K562 (cell line): ENCODE measurements around the gene DNAJB2. TPM values are rescaled to one million over a fixed set of nuclear protein-coding genes. Genes with fewer than 3 reads are reported as not detected.

Source experiments
- CREBBP ChIP-seq: IDR thresholded peaks from one replicate; pipeline ENCODE4 v1.6.1; 2012; ENCODE audit warnings: low read depth, mild to moderate bottlenecking, control low read depth, inconsistent platforms, low read length
- ERF ChIP-seq: fragments of 450-650 bp; formaldehyde crosslinking; IDR thresholded peaks from 2 replicates; pipeline ENCODE4 v1.4.0; 2020; ENCODE audit warnings: mild to moderate bottlenecking, mixed read lengths
- FOXK2 ChIP-seq, 2 experiments: fragments of 450-650 bp; IDR thresholded peaks in 1 of 2; conservative IDR thresholded peaks in 1 of 2; 2 replicates each; pipeline ENCODE4 v1.6.1; 2016; ENCODE audit warnings: low read depth in 2 of 2, mild to moderate bottlenecking in 1 of 2
- MAFF ChIP-seq: IDR thresholded peaks from 2 replicates; pipeline ENCODE4 v1.6.1; 2012; ENCODE audit warnings: low read length, improper control_type of control experiment
- MAFK ChIP-seq: IDR thresholded peaks from 2 replicates; pipeline ENCODE4 v1.6.1; 2011; ENCODE audit warnings: low read length, improper control_type of control experiment
- MED1 ChIP-seq: sonication (generic); formaldehyde crosslinking; IDR thresholded peaks from 2 replicates; pipeline ENCODE4 v1.8.1; 2023; ENCODE audit warnings: missing genetic modification reagents, borderline replicate concordance
- MTA3 ChIP-seq: fragments of 450-650 bp; formaldehyde crosslinking; IDR thresholded peaks from 2 replicates; pipeline ENCODE4 v1.6.1; 2017; ENCODE audit warnings: mild to moderate bottlenecking, borderline replicate concordance
- NFIX ChIP-seq: fragments of 250-450 bp; sonication (Bioruptor Pico); IDR thresholded peaks from 2 replicates; pipeline ENCODE4 v1.4.0; 2020; ENCODE audit warnings: low read depth, mild to moderate bottlenecking, moderate library complexity
- POLR2B ChIP-seq: fragments of 450-650 bp; IDR thresholded peaks from 2 replicates; pipeline ENCODE4 v1.6.1; 2018; ENCODE audit warnings: low read depth; ENCODE audit not compliant: partially characterized antibody
- RFX7 ChIP-seq: fragments of 250-450 bp; sonication (Bioruptor Pico); IDR thresholded peaks from 2 replicates; pipeline ENCODE4 v1.5.1; 2021; ENCODE audit warnings: mild to moderate bottlenecking
- SFPQ ChIP-seq: fragments of 200-400 bp; formaldehyde crosslinking; IDR thresholded peaks from 2 replicates; pipeline ENCODE4 v1.6.1; 2017; ENCODE audit warnings: mild to moderate bottlenecking, low read depth, low read length, moderate library complexity
- SMARCC2 ChIP-seq: fragments of 450-650 bp; IDR thresholded peaks from 2 replicates; pipeline ENCODE4 v1.6.1; 2017; ENCODE audit warnings: antibody characterized with exemption, moderate library complexity, mild to moderate bottlenecking, low read depth
- ZNF609 ChIP-seq: sonication (generic); formaldehyde crosslinking; IDR thresholded peaks from 2 replicates; pipeline ENCODE4 v1.8.1; 2023; ENCODE audit warnings: missing genetic modification reagents, mild to moderate bottlenecking, borderline replicate concordance
- ZSCAN32 ChIP-seq: fragments of 450-650 bp; formaldehyde crosslinking; IDR thresholded peaks from 2 replicates; pipeline ENCODE4 v1.4.0; 2020; ENCODE audit warnings: mild to moderate bottlenecking, moderate library complexity
- polyA plus RNA-seq, 8 experiments: library from polyadenylated mRNA; depleted of rRNA in 4 of 8; stranded (reverse) in 5 of 8; unstranded in 3 of 8; fragments of >200 nt; fragmentation: Nextera tagmentation in 2 of 8; fragmentation: Illumina TruSeq in 1 of 8; extraction: Ambion mirVana in 2 of 8; extraction: Trizol in 1 of 8; gene quantifications; 2 replicates each; pipeline versions ENCODE4 v1.2.1 to v1.2.3, GENCODE V29; 2011 to 2014; ENCODE audit warnings: inconsistent platforms in 1 of 8, missing spikeins in 1 of 8
- total RNA-seq, 7 experiments: library from RNA; depleted of rRNA in 6 of 7; stranded (reverse); fragments of >200 nt in 6 of 7; fragmentation: Illumina TruSeq in 2 of 7; extraction: Trizol in 2 of 7; gene quantifications; 2 replicates each; pipeline versions ENCODE4 v1.2.1 to v1.2.3, GENCODE V29; 2011 to 2021; ENCODE audit warnings: low replicate concordance in 1 of 7
- TF ChIP-seq, protein P1 (sequence below): fragments of 450-650 bp; conservative IDR thresholded peaks from 2 replicates; pipeline ENCODE4 v1.6.1; 2016; ENCODE audit warnings: missing genetic modification characterization, low read depth, mild to moderate bottlenecking, control low read depth, missing compliant biosample characterization

The DNAJB2 gene
- total and polyA plus RNA-seq, 9 of the 15 experiments (the other 6 are each of a cell fraction or from before 2014, with no cell fraction given), result 0.08 to 3.0 (median 2.2) TPM; not detected in 1

DNA sequence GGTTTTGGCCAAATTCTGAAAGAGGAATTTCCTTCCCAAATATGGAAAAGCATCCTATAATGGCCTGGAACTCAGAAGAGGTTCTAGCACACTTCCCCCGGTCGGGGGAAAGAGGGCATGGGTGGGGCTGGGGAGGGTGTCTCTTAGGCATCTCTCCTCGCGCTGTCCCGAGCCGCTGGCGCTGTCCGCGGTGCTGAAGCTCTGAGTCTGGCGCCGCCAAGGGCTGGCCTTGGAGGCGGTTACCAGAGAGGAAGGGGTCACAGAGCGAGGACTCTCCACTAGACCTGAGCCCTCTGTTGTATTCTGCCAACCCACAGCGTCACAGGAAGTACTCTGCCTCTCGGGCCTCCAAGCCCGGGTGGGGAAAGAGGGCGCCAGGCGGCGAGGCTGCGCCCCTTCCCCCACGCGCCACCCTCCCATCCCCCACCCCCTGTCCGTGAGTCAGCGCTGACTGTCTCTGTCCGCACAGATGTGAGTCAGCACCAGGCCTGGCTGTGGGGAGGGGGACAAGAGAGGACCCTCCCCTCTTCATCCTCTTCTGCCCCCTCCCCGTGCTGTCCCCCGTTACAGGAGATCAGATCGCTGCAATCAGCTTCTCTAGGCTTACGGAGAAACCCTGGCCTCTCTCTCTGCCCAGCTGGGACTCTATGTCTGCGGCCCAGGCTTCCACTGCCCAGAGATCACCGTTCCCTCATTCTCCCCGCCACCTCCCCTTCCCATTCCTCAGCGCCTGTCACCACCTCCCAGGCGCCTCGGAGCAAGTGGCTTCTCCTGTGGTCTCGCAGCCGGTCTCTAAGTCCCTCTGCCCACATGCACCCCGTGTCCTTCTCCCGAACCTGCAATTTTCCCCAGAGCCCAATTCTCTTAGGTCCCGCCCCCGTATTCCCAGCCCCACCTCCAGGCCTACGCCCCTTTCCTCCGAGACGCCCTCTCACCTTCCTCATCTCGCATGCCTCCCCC, 29.3 kb downstream of the DNAJB2 start (continued):
- no peak for TF ChIP-seq SFPQ
- TF ChIP-seq MED1, result no peak
- no peak for TF ChIP-seq POLR2B
- no peak for TF ChIP-seq NFIX (CRISPR knock-in tag)
- TF ChIP-seq SMARCC2, result no peak
- no peak for TF ChIP-seq MTA3
- TF ChIP-seq, protein P1, sequence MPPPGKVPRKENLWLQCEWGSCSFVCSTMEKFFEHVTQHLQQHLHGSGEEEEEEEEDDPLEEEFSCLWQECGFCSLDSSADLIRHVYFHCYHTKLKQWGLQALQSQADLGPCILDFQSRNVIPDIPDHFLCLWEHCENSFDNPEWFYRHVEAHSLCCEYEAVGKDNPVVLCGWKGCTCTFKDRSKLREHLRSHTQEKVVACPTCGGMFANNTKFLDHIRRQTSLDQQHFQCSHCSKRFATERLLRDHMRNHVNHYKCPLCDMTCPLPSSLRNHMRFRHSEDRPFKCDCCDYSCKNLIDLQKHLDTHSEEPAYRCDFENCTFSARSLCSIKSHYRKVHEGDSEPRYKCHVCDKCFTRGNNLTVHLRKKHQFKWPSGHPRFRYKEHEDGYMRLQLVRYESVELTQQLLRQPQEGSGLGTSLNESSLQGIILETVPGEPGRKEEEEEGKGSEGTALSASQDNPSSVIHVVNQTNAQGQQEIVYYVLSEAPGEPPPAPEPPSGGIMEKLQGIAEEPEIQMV (tag), result no peak
- no peak for TF ChIP-seq ERF
- TF ChIP-seq MAFK, result no peak
- TF ChIP-seq ZNF609 (CRISPR knock-in tag), result no peak
- no peak for TF ChIP-seq CREBBP
- no peak for TF ChIP-seq ZSCAN32 (CRISPR knock-in tag)
- TF ChIP-seq RFX7, result no peak
- no peak for TF ChIP-seq FOXK2 (conservative IDR thresholded peaks at IDR 0.05 in 1 of 2, IDR thresholded peaks at IDR 0.05 in 1 of 2; ENCODE audit: low read depth in 2 of 2)
- TF ChIP-seq MAFF, result no peak
